Measurements from ENCODE around the gene CENPM. TPM values are rescaled to one million over a fixed set of nuclear protein-coding genes. Genes with fewer than 3 reads are reported as not detected.
"Not testable (repeated sequence)": the region's sequence is repeated elsewhere in the genome, so short reads cannot be mapped to it uniquely, and the experiment has no call there.

CENPM gene
- total RNA-seq, 1 donor from 2014 or later, result 0.52 TPM

- ATAC-seq (no peak), DNase-seq (no peak)
- intact Hi-C loops (cut with micrococcal nuclease), result no loop called here
Measured at GRCh38 chr22:41969110-41969646, 22.2 kb upstream of the CENPM start, which contains the start of gene SEPTIN3. Gene SEPTIN3 (plus strand): TSS chr22:41969443. CDS start chr22:41971493, 2,050 bp downstream.

DNA sequence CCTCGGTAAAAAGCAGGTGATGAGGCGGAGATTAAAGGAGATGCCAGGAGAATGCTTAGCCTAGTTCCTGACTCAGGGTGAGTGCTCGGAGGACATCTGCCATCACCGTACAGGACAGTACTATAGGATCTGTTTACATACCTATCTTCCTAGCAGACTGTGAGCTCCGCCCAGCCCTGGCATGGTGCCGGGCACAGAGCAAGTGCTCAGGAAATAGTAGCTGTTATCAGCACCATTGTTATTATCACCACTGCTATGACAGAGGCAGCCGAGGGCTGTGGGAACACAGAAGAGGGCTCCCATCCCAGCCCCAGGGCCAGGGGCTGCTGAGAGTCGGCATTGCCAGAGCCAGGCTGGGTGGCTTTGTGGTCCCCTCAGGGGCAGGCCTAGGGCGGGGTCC, 21.6 kb upstream of the CENPM start:
- DNase-seq (no peak), ATAC-seq (no peak)

DNA sequence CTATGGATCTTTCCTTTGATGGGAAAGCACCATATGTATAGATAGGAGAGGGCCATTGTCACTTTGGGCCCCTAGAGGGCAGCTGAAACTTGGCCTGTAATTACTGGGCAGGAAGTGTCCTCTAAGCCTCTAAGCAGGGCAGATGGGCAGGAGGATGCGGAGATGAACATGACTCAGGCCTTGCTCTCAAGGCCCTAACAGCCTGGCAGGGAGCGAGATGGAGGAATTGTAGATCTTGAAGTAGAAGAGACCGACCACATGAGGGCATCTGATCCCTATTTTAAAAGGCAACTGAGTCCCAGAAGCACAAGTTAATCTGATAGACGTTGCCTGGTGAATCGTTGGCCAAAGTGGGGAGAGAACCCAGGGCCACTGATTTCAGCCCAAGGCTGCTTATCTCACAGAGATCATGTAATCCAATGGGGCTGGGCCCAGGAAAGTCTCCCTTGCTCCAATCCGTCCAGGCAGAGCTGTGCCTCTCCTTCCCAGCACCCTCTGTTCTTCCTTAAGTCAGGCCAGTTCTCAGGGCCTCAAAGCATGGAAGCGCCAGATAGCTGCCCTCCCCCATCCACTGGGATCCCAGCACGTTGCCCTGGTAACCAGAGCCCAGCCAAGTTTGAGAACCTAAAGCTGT, 19.8 kb upstream of the CENPM start:
- peak; percentile 56 for ATAC-seq
- DNase-seq, result no peak
- intact Hi-C loops (cut with micrococcal nuclease), result no loop called here

More for the DNA sequence above, 21.6 kb upstream of the CENPM start:
- intact Hi-C loops (cut with micrococcal nuclease), result no loop called here

GRCh38 chr22:41966225-41966606, 19.3 kb upstream of the CENPM start:
- ATAC-seq (no peak), DNase-seq (no peak)
- intact Hi-C loops (cut with micrococcal nuclease), result no loop called here

DNA sequence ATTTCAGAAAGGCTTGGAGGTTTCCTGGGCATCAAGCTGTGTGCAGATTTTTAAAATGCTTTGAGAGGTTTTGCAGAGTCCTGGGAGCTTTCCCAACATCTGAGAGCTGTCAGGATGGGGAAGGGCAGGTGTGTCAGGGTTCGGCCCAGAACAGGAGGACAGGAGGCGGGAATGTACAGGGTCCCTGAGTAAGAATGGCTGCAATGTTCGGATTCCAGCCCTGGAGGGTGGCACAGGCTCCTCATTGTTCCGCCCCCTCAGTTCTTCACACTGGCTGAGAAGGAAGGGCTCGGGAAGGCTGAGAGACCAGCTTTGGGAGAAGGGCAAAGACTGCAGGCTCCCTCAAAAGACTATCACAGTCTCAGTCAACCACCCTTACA, 17.1 kb upstream of the CENPM start:
- ATAC-seq (no peak), DNase-seq (no peak)
- intact Hi-C loops (cut with micrococcal nuclease), result no loop called here

GRCh38 chr22:41963453-41964111, 16.6 kb upstream of the CENPM start:
- ATAC-seq (no peak), DNase-seq (no peak)
- intact Hi-C loops (cut with micrococcal nuclease), result no loop called here

- no peak for DNase-seq
- intact Hi-C loops (cut with micrococcal nuclease), result no loop called here
- ATAC-seq, result peak; percentile 24
Measured at GRCh38 chr22:41957941-41958556, 11.1 kb upstream of the CENPM start.

DNA sequence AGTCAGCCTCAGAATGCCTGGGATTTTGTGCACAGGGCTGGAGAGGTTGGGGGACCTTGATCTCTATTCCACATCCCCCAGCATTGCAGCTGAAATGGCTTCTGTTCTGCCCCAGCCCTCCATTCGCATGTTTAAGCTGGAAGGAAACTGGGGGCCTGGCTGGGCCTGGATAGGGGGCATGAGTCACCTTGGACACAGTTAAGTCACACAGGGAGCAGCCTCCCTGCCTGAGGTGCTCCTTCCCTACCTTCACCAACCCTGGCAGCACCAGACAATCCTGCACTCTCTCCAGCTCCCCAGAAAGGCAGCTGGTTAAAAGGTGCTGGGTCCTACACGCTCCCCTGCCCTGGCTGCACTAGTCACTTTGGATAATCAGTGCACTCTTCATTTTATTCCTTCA, 5.8 kb upstream of the CENPM start:
- ATAC-seq (no peak), DNase-seq (no peak)
- intact Hi-C loops (cut with micrococcal nuclease), result no loop called here

- no peak for ATAC-seq
- intact Hi-C loops (cut with micrococcal nuclease), result no loop called here
- no peak for DNase-seq
Measured at GRCh38 chr22:41951898-41952474, 5.0 kb upstream of the CENPM start, which contains the start of gene SMIM45. Gene SMIM45 (plus strand): TSS chr22:41952150.

GRCh38 chr22:41949297-41949965, 2.5 kb upstream of the CENPM start:
- DNase-seq, result no peak
- ATAC-seq, result no peak
- intact Hi-C loops (cut with micrococcal nuclease), result loop anchor here (5.0 kb wide), 1 partner anchor 127 kb away; no protein-coding TSS in a partner anchor

- not testable (repeated sequence) for DNase-seq, ATAC-seq
- intact Hi-C loops (cut with micrococcal nuclease), result loop anchor here (5.0 kb wide), 1 partner anchor 127 kb away; no protein-coding TSS in a partner anchor
Measured at GRCh38 chr22:41948928-41949296, 2.0 kb upstream of the CENPM start.

DNA sequence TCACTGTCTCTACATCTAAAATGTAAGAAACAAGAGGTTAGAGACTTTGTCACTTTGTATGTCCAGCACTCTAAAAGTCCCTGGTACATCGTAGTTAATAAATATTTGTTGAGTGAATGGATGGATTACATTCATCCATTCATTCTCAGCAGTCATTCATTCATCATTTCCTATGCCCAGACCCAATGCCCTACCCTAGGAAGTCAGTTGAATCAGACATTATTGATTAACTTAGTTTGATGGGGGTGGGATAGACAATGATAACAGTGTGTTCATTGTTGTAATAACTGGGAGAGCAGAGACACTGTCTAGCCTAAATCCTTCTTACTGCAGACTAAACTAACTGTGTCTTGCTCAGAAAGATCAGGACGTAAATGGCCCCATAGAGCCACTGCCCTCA, 1.2 kb upstream of the CENPM start:
- intact Hi-C loops (cut with micrococcal nuclease), result loop anchor here (5.0 kb wide), 1 partner anchor 126 kb away; no protein-coding TSS in a partner anchor
- ATAC-seq (no peak), DNase-seq (no peak)

DNA sequence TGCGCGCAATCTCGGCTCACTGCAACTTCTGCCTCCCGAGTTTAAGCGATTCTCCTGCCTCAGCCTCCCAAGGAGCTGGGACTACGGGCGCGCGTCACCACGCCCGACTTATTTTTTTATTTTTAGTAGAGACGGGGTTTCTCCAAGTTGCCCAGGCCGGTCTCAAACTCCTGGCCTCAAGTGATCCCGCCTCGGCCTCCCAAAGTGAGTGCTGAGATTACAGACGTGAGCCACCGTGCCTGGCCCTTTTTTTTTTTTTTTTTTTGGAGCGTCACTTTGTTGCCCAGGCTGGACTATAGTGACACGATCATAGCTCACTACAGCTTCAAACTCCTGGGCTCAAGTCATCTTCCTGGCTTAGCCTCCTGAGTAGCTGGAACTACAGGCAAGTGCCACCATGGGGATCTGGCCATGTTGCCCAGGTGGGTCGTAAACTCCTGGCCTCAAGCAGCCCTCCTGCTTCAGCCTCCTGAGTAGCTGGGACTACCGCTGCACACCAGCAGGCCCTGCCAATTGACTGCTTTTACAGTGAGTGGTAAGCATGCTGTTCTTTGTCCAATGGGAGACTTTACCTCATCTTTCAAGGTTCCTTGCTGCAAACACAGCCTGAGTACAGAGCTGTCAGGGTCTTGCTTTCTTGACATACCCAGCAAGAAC, 600 bp upstream of the CENPM start:
- DNase-seq (no peak), ATAC-seq (no peak)
- intact Hi-C loops (cut with micrococcal nuclease), result loop anchor here (5.0 kb wide), 1 partner anchor 125 kb away; no protein-coding TSS in a partner anchor

DNA sequence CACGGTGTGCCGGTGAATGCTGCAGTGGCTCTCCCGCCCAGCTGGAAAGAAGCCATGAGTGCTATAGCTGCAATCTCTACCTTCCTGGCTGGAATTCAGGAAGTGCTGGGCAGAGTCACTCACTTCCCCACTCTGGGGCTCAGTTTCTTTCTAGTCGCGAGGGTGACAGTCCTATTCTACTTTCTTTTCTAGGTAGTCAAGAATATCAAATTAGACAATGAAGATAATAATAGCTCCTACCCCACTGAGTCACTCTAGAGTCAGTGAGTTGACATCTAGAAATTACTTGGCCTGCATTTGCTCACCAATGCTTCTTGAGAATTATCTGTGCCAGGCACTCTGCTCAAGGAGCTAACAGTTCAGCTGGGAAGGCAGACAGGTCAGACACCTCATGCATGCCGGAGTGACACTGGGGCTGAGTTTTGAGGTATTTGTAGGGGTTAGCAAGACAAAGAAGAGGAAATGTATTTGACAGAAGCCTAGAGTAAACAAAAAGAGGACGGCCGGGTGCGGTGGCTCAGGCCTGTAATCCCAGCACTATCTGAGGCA, 3.2 kb downstream of the CENPM start:
- no peak for ATAC-seq
- intact Hi-C loops (cut with micrococcal nuclease), result loop anchor here (5.0 kb wide), 1 partner anchor 251 kb away; no protein-coding TSS in a partner anchor
- DNase-seq, result no peak

DNA sequence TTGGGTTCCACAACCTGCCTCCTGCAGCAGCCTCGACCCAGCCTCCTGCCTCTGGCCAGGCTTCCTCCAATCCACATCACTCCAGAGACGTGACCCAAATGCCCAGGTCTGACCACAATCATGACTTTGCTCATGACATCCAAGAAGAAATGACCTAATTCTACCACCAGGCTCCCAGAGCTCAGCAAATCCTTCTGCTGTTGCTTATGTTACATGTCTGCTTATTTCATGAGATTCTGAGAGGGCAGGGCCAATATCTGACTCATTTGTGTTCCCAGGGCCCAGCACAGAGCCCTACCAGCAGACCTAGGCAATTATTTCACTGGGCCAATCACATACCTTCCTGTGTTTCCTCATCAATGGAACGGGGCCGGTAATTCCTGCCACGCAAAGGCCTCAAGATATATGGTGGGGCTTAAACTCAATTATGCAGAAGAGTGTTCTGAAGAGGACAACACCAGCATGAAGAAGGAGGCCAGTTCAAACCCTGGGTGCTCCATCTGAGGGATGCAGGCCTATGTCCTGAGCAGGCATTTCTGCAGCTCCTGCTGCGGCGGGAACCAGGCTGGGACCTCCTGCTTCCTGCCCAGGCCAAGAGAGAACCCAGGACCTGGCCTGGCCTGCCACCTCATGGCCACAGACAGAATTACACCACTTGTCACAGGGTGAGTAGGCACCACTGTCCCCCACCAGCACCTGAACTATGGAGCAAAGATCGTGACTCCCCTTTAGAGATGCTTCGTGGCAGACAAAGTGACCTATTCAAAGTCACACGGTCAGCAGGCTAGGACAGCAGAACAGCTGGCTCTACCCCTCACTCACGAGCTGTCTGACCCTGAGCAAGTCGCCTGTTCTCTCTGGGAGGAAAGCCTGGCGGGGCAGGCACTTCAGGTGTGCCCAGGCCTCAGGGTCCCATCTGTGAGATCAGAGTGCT, 5.9 kb downstream of the CENPM start:
- peak; percentile 81 for ATAC-seq
- intact Hi-C loops (cut with micrococcal nuclease), result loop anchor here (5.0 kb wide), 1 partner anchor 249 kb away; no protein-coding TSS in a partner anchor
- DNase-seq, result peak; percentile 90

DNA sequence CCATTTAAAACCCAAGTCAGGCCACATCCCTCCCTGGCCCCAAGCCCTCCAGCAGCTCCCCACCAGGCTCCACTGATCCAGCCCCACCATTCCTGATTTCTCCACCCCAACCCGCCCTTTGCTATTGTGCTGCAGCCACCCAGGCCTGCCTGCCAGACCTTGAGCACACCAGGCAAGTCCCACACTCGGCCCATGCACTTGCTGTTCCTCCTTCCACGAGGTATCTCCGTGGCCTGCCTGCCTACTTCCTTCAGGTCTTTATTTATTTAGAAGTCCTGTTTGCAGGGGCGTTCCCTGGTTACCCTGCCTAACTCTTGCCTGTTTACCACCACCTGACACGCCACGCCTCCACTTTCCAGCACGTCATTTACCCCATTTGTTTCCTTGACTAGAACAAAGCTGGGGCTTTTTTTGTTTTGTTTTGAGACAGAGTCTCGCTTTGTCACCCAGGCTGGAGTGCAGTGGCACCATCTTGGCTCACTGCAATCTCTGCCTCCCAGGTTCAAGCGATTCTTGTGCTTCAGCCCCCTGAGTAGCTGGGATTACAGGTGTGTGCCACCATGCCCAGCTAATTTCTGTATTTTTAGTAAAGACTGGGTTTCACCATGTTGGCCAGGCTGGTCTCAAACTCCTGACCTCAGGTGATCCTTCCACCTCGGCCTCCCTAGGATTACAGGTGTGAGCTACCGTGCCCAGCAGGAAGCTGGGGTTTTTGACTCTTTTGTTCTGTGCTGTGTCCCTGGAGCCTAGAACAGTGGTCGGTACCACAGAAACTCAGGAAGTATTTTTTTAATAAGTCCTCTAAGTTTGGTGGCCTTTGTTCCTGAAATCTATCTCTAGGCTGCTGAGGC, 6.7 kb downstream of the CENPM start:
- no peak for ATAC-seq

DNA sequence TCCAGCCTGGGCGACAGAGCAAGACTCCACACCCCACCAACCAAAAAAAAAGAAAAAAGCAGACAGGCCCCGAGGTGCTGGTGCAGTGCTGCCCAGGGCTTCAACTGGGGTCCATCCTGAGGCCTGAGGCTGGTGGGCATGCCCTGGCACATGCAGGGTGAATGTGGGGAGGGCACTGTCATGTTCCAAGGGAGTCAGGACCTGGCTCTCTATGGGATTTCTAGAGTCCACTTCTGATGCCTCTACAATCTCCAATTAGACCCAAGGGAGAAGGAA, 10.1 kb downstream of the CENPM start:
- ATAC-seq (no peak), DNase-seq (no peak)
- intact Hi-C loops (cut with micrococcal nuclease), result no loop called here

More for the DNA sequence above, 6.7 kb downstream of the CENPM start:
- DNase-seq, result no peak
- intact Hi-C loops (cut with micrococcal nuclease), result loop anchor here (5.0 kb wide), 1 partner anchor 248 kb away; no protein-coding TSS in a partner anchor
